ENCODE data around the gene BNC2.

Gene BNC2

GRCh38 chr9:16371306-16371705 lies 499.2 kb downstream of the BNC2 start:
- H4K20me1 ChIP-seq (ENCODE audit: insufficient read depth, low read length) = no peaks in the 10 kb centered on the region
- TF ChIP-seq EZH2phosphoT487 (IDR thresholded peaks at IDR 0.05; ENCODE audit: low read length) = no peak
- TF ChIP-seq CTCF (IDR thresholded peaks at IDR 0.05; ENCODE audit: low read length) = no peak
- TF ChIP-seq EZH2 (optimal IDR thresholded peaks at IDR 0.05; ENCODE audit: low read depth, low read length) = no peak
- no peak overlapping the region for H3K4me2 ChIP-seq (ENCODE audit: low read depth, low read length)
- no peaks in the 10 kb centered on the region for H3K36me3 ChIP-seq (replicated peaks; ENCODE audit: insufficient read depth, low read length)
- no peak overlapping the region for H3K4me3 ChIP-seq (ENCODE audit: low read length)
- no peaks in the 10 kb centered on the region for H3K9me3 ChIP-seq (replicated peaks; ENCODE audit: insufficient read depth, low read length)
- no peak overlapping the region for H2AFZ ChIP-seq (ENCODE audit: low read length)
- no peaks in the 10 kb centered on the region for H3K27me3 ChIP-seq (replicated peaks; ENCODE audit: insufficient read depth, low read length)
- H3K9me2 ChIP-seq (replicated peaks; ENCODE audit: insufficient read depth, low read length) = no peaks in the 10 kb centered on the region
- DNase-seq = no peak
- no peaks in the 10 kb centered on the region for H3K79me2 ChIP-seq (ENCODE audit: low read length)
- H3K9ac ChIP-seq (ENCODE audit: low read length) = no peak overlapping the region
- no peak overlapping the region for H3K27ac ChIP-seq (ENCODE audit: low read length)
- no peaks in the 10 kb centered on the region for H3K4me1 ChIP-seq (ENCODE audit: low read length)
- no peaks in the 10 kb centered on the region for H3F3A ChIP-seq (ENCODE audit: insufficient read depth, low read length)

DNA sequence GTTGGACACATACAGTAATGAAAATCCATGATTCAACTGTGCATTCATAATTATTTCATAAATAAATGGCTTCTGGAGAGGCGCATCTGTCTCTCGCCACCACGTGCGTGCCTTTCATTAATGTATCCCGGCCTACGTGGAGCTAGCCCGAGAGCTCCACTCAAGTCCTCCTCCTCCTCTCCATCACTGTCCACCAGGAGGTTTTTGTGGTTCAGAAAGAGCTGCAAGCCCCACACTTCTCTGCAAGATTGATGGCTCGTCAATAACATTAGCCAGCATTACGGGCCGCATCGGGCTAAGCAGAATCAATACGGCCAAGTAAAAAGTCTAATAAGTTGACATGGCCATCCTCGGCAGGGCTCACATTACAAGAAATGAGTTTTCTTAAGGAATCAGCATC lies 499.8 kb downstream of the BNC2 start:
- H3K4me2 ChIP-seq (ENCODE audit: low read depth, low read length) = no peak overlapping the region
- H3K79me2 ChIP-seq (ENCODE audit: low read length) = no peaks in the 10 kb centered on the region
- H4K20me1 ChIP-seq (ENCODE audit: insufficient read depth, low read length) = no peaks in the 10 kb centered on the region
- H3K27me3 ChIP-seq (replicated peaks; ENCODE audit: insufficient read depth, low read length) = no peaks in the 10 kb centered on the region
- TF ChIP-seq EZH2 (optimal IDR thresholded peaks at IDR 0.05; ENCODE audit: low read depth, low read length) (no peak), CTCF (IDR thresholded peaks at IDR 0.05; ENCODE audit: low read length) (no peak), EZH2phosphoT487 (IDR thresholded peaks at IDR 0.05; ENCODE audit: low read length) (no peak)
- no peak overlapping the region for H3K4me3 ChIP-seq (ENCODE audit: low read length)
- H3K27ac ChIP-seq (ENCODE audit: low read length) = no peak overlapping the region
- H3K9me2 ChIP-seq (replicated peaks; ENCODE audit: insufficient read depth, low read length) = no peaks in the 10 kb centered on the region
- no peaks in the 10 kb centered on the region for H3K4me1 ChIP-seq (ENCODE audit: low read length)
- no peaks in the 10 kb centered on the region for H3K9me3 ChIP-seq (replicated peaks; ENCODE audit: insufficient read depth, low read length)
- no peak overlapping the region for H3K9ac ChIP-seq (ENCODE audit: low read length)
- no peaks in the 10 kb centered on the region for H3F3A ChIP-seq (ENCODE audit: insufficient read depth, low read length)
- no peak overlapping the region for H2AFZ ChIP-seq (ENCODE audit: low read length)
- no peak for DNase-seq
- H3K36me3 ChIP-seq (replicated peaks; ENCODE audit: insufficient read depth, low read length) = no peaks in the 10 kb centered on the region

DNA sequence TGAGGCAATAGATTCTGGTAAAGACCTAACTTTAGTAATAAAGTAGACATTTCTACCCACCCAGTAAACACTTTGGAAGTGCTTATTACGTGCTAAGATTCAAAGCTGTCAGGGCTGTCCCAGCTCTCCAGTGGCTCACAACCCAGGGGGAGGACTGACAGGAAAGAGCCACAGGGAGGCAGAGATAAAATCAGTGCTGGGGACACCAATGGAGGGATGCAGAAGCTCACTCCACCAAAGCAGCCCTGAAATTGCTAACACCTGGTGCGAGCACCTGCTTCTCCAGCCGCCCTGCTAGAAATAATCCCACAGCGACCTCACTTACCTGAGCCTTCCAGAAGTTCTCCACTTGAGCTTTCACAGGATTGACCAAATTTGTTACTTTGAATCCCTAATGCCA lies 501.0 kb downstream of the BNC2 start:
- Histone ChIP-seq H3K27me3 (replicated peaks; ENCODE audit: insufficient read depth, low read length) (no peaks in the 10 kb centered on the region), H3K4me1 (ENCODE audit: low read length) (no peaks in the 10 kb centered on the region), H3K36me3 (replicated peaks; ENCODE audit: insufficient read depth, low read length) (no peaks in the 10 kb centered on the region), H3K9me3 (replicated peaks; ENCODE audit: insufficient read depth, low read length) (no peaks in the 10 kb centered on the region), H3K27ac (ENCODE audit: low read length) (no peak overlapping the region), H2AFZ (ENCODE audit: low read length) (no peak overlapping the region), H3K9me2 (replicated peaks; ENCODE audit: insufficient read depth, low read length) (no peaks in the 10 kb centered on the region), H3F3A (ENCODE audit: insufficient read depth, low read length) (no peaks in the 10 kb centered on the region), H3K4me2 (ENCODE audit: low read depth, low read length) (no peak overlapping the region), H3K4me3 (ENCODE audit: low read length) (no peak overlapping the region), H3K9ac (ENCODE audit: low read length) (no peak overlapping the region), H3K79me2 (ENCODE audit: low read length) (no peaks in the 10 kb centered on the region), H4K20me1 (ENCODE audit: insufficient read depth, low read length) (no peaks in the 10 kb centered on the region)
- DNase-seq = no peak
- no peak for TF ChIP-seq EZH2phosphoT487 (IDR thresholded peaks at IDR 0.05; ENCODE audit: low read length)
- TF ChIP-seq EZH2 (optimal IDR thresholded peaks at IDR 0.05; ENCODE audit: low read depth, low read length) = no peak
- TF ChIP-seq CTCF (IDR thresholded peaks at IDR 0.05; ENCODE audit: low read length) = no peak

All from MM.1S (cell line).